GM19372 (cell line): ENCODE results near the gene SNX27.

Source experiments
- ATAC-seq: cut with Tn5 transposase; IDR thresholded peaks from one replicate; pipeline ENCODE4 v1.9.1; 2021; ENCODE audit warnings: mild to moderate bottlenecking, low read depth, moderate library complexity; ENCODE audit not compliant: unreplicated experiment

The SNX27 gene

DNA sequence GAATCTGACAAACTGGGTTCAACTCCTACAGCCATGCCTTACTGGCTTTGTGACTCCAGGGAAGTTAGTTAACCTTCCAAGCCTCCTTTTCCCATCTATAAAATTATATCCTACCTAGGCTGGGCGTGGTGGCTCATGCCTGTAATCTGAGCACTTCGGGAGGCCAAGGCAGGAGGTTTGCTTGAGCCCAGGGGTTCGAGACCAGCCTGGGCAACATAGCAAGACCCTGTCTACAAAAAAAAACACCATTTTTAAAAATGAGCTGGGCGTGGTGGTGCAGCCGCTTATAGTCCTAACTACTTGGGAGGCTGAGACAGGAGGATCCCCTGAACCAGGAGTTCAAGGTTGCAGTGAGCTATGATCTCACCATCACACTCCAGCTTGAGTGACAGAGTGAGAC lies 89.7 kb downstream of the SNX27 start:
- no peak for ATAC-seq

DNA sequence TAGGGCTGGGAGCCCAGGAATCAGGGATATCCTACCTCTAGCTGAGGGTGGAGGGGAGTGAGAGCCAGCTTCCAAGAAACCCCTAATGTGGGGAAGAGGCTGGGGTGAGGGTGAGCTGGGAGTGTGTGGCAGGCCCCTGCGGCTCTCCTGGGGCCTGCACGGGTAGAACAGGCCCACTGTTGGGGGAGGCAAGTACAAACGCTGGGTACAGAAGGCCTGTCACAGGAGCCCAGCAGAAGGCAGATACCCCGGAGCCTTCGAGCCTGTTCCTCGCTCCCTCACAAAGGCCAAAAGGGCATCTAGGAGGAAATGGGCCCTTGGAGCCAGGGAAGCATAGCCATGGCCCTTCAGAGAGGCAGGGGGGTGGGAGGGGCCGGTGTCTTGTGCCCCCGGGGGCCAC lies 91.1 kb downstream of the SNX27 start:
- no peak for ATAC-seq

GRCh38 chr1:151703813-151704212 lies 92.0 kb downstream of the SNX27 start:
- no peak for ATAC-seq

- ATAC-seq = no peak
Observed at GRCh38 chr1:151704246-151704645, 92.4 kb downstream of the SNX27 start.

GRCh38 chr1:151705146-151705545 lies 93.3 kb downstream of the SNX27 start:
- no peak for ATAC-seq

GRCh38 chr1:151705753-151706463 lies 94.1 kb downstream of the SNX27 start:
- no peak for ATAC-seq

- ATAC-seq = no peak
Observed at GRCh38 chr1:151706464-151707415, 94.9 kb downstream of the SNX27 start.

- ATAC-seq = no peak
Observed at GRCh38 chr1:151707541-151708065, 95.8 kb downstream of the SNX27 start.

- no peak for ATAC-seq
Observed at GRCh38 chr1:151708891-151709290, 97.0 kb downstream of the SNX27 start.

- ATAC-seq = no peak
Observed at GRCh38 chr1:151710187-151710840, 98.5 kb downstream of the SNX27 start.

- no peak for ATAC-seq
Observed at GRCh38 chr1:151711044-151711800, 99.4 kb downstream of the SNX27 start.

- no peak for ATAC-seq
Observed at GRCh38 chr1:151711951-151712350, 100.1 kb downstream of the SNX27 start.

GRCh38 chr1:151713044-151713443 lies 101.2 kb downstream of the SNX27 start:
- ATAC-seq = no peak

DNA sequence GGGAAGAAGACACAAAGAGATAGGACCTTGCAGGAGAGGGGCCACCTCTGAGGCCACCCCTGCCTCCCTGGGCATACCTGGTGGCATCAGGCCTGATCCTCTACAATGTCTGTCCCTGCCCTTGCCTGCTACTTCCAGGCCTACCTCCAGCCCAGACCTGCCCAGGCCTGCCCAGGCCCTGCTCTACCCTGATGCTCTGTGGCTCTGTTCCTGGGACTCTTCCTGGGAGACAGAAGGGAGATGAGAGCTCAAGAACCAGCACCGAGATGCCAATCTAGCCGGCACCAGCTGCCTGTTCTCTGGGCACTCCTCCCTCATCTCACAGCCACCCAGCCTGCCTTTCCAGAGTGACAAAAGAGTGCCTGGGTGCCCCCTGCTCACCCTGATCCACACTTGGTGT lies 102.0 kb downstream of the SNX27 start:
- ATAC-seq = no peak

DNA sequence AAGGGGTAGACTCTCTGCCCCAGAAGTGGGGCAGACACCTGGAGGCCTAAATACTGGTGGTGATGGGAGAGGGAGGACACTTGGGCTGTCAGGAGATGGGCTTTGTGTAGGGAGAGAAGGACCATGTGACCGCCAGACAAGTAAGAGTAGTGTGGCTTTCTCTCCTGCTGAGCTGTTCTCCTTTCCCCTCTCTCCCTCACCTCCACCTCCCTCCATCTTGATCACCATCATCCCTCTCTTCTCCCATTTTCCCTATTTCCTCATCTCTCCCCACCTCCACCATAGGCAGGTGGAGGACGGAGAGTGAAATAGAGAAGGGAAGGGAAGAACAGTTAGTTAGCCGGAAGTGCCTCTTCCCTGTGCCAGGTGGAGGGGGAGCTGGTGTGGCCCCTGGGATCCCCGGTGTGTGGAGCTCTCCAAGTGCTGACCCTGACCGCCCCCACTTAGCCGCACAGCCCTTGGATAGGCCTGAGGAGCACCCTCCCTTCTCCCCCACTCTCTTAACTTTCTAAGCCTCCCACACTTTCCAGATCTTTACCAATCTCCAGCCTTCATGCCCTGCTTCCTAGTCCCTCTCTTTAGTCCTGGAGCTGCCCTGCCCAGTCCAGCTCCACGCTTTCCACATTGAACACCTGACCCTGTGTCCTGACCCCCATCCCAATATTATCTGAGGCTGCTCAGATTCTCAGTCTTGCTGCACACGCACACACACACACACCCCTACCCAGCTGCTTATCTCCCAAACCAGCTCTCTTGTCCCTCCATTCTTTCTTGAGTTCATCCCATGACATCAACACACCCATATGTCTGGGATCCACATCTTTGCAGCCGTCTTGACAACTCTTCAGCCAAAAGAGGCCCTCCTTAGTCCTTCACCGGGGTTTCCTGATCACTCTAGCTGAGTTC lies 103.2 kb downstream of the SNX27 start:
- no peak for ATAC-seq

GRCh38 chr1:151715726-151716404 lies 104.0 kb downstream of the SNX27 start:
- ATAC-seq = no peak

- ATAC-seq = no peak
Observed at GRCh38 chr1:151716405-151716762, 104.5 kb downstream of the SNX27 start.

- no peak for ATAC-seq
Observed at GRCh38 chr1:151716771-151717631, 105.2 kb downstream of the SNX27 start, which contains the start of gene CELF3. Gene CELF3, minus strand, starts transcription at chr1:151716803. Its CDS starts 783 bp downstream, at chr1:151716020.
